Pancreas (tissue), 10 donors: ENCODE results near the gene THSD4. TPM values are rescaled to one million over a fixed set of nuclear protein-coding genes. Genes with fewer than 3 reads are reported as not detected.

Source experiments
- ATAC-seq, 4 donors: fragments of 200-7000 bp; cut with Tn5 transposase; one replicate each; pipeline versions ENCODE4 v1.8.0 to v1.9.1; 2020; ENCODE audit warnings: mild to moderate bottlenecking in 4 of 4, moderate library complexity in 4 of 4
- DNase-seq, 6 donors: peaks; one replicate each; pipeline ENCODE4 v3.0.0-alpha.2; 2020
- FAIRE-seq: peaks from 2 replicates; lab custom pipeline; 2012; peaks lifted over from hg19 to GRCh38; lab: Jason Lieb, UNC
- H3K27ac ChIP-seq, 4 donors: fragments of 200-600 bp; sonication (generic); 1 replicate in 3 of 4; 2 replicates in 1 of 4; pipeline versions ENCODE4 v1.5.0 to v1.8.0; 2020
- H3K27me3 ChIP-seq, 4 donors: fragments of 200-600 bp; one replicate each; pipeline ENCODE4 v1.8.0; 2021
- H3K36me3 ChIP-seq, 3 donors: fragments of 200-600 bp; sonication (generic) in 1 of 3; one replicate each; pipeline versions ENCODE4 v1.5.0 to v1.8.0; 2020 to 2021
- H3K4me1 ChIP-seq, 3 donors: fragments of 200-600 bp; one replicate each; pipeline ENCODE4 v1.8.0; 2021
- H3K4me3 ChIP-seq, 4 donors: fragments of 200-600 bp; sonication (generic) in 2 of 4; one replicate each; pipeline versions ENCODE4 v1.5.0 to v1.8.0; 2020 to 2021
- H3K9me3 ChIP-seq, 4 donors: fragments of 200-600 bp; one replicate each; pipeline ENCODE4 v1.8.0; 2021
- CTCF ChIP-seq, 4 donors: fragments of 200-600 bp; sonication (generic) in 3 of 4; IDR thresholded peaks; one replicate each; pipeline versions ENCODE4 v1.5.0 to v1.8.0; 2021; ENCODE audit warnings: antibody characterized with exemption in 4 of 4
- WGBS, 2 donors: extraction: QIAGEN DNeasy Blood & Tissue Kit; methylation state at CpG; one replicate each; pipeline ENCODE4 v1.1.7; 2013; 5-methylcytosine and 5-hydroxymethylcytosine counted together
- intact Hi-C, 3 donors: fragments of 100-400 bp; cut with DNase I; formaldehyde crosslinking; loops; one replicate each; pipeline versions ENCODE4 v1.11.1 to v1.14.2; 2022
- polyA plus RNA-seq, 2 donors: library from polyadenylated mRNA; stranded (reverse); fragments of 200-250 nt; gene quantifications; one replicate each; pipeline ENCODE4 v1.2.3, GENCODE V29; 2013
- total RNA-seq, 6 donors: library from RNA; stranded (reverse); fragmentation: NEBNext Ultra II Directional in 4 of 6; extraction: Animal tissue kit (Norgen Biotek cat#: 25700) in 4 of 6; gene quantifications; one replicate each; pipeline versions ENCODE4 v1.2.1 to v1.2.4, GENCODE V29; 2021 to 2023
- donor health status: healthy with polysubstance abuse.
- donor health status: DM: no; HTN: no; CAD: no; lungs with moderate emphysema.
- donor health status: DM: no; HTN: no; CAD: no.
- donor health status: control.
- donor health status: control.
- donor health status: Bipolar disorder and iron deficiency.
- donor health status: DM: yes; HTN: yes; CAD: no.
- donor health status: DM: no; HTN: no; CAD: no.
- donor health status: DM: no; HTN: no; CAD: no.
- donor health status: DM: yes; HTN: yes; CAD: no.

Gene THSD4
- total and polyA plus RNA-seq, 8 donors: 6.0 to 17.8 (median 13.3) TPM

- FAIRE-seq (no peak), DNase-seq (no peak), ATAC-seq (no peak)
- no peak overlapping the region for H3K4me3 ChIP-seq
- intact Hi-C loops: no loop called here
- no peaks in the 10 kb centered on the region for H3K27me3 ChIP-seq
- TF ChIP-seq CTCF (IDR thresholded peaks at IDR 0.05): no peak
- no peak overlapping the region for H3K27ac ChIP-seq
- WGBS, 2 donors: 60 to 68% methylated on average over 10 of the region's 10 CpGs
- H3K9me3 ChIP-seq: no peaks in the 10 kb centered on the region
- H3K4me1 ChIP-seq: no peaks in the 10 kb centered on the region
- H3K36me3 ChIP-seq: no peaks in the 10 kb centered on the region
These were observed 124.5 kb downstream of the THSD4 start for GRCh38 chr15:71239592-71240364.

GRCh38 chr15:71242292-71242691 is 127.0 kb downstream of the THSD4 start:
- WGBS, 2 donors: 77 to 88% methylated on average over 6 of the region's 6 CpGs
- intact Hi-C loops: no loop called here
- no peaks in the 10 kb centered on the region for H3K36me3 ChIP-seq
- H3K4me3 ChIP-seq: no peak overlapping the region
- FAIRE-seq (no peak), ATAC-seq (no peak), DNase-seq (no peak)
- no peaks in the 10 kb centered on the region for H3K4me1 ChIP-seq
- no peaks in the 10 kb centered on the region for H3K9me3 ChIP-seq
- H3K27ac ChIP-seq: no peak overlapping the region
- H3K27me3 ChIP-seq: no peaks in the 10 kb centered on the region
- no peak for TF ChIP-seq CTCF (IDR thresholded peaks at IDR 0.05)

GRCh38 chr15:71244250-71244649 is 129.0 kb downstream of the THSD4 start:
- no peaks in the 10 kb centered on the region for H3K36me3 ChIP-seq
- no peak overlapping the region for H3K27ac ChIP-seq
- H3K9me3 ChIP-seq: no peaks in the 10 kb centered on the region
- intact Hi-C loops: no loop called here
- no peak for TF ChIP-seq CTCF (IDR thresholded peaks at IDR 0.05)
- H3K4me3 ChIP-seq: no peak overlapping the region
- 88 to 93% methylated on average over 2 of the region's 2 CpGs for WGBS, 2 donors
- no peaks in the 10 kb centered on the region for H3K27me3 ChIP-seq
- no peaks in the 10 kb centered on the region for H3K4me1 ChIP-seq
- FAIRE-seq: no peak
- ATAC-seq: no peak
- no peak for DNase-seq

- Histone ChIP-seq H3K27me3 (no peaks in the 10 kb centered on the region), H3K4me3 (no peak overlapping the region), H3K27ac (no peak overlapping the region), H3K9me3 (no peaks in the 10 kb centered on the region), H3K36me3 (no peaks in the 10 kb centered on the region), H3K4me1 (no peaks in the 10 kb centered on the region)
- no peak for TF ChIP-seq CTCF (IDR thresholded peaks at IDR 0.05)
- DNase-seq (no peak), FAIRE-seq (no peak), ATAC-seq (no peak)
- intact Hi-C loops: no loop called here
- WGBS, 2 donors: 78 to 86% methylated on average over 2 of the region's 2 CpGs
These were observed 130.3 kb downstream of the THSD4 start for GRCh38 chr15:71245588-71245987.

- no peak overlapping the region for H3K27ac ChIP-seq
- TF ChIP-seq CTCF (IDR thresholded peaks at IDR 0.05): no peak
- H3K4me3 ChIP-seq: no peak overlapping the region
- no peak for ATAC-seq
- no peak for DNase-seq
- H3K27me3 ChIP-seq: no peaks in the 10 kb centered on the region
- 67 to 79% methylated on average over 3 of the region's 3 CpGs for WGBS, 2 donors
- no peaks in the 10 kb centered on the region for H3K9me3 ChIP-seq
- no peak for FAIRE-seq
- no peaks in the 10 kb centered on the region for H3K36me3 ChIP-seq
- intact Hi-C loops: no loop called here
- H3K4me1 ChIP-seq: no peaks in the 10 kb centered on the region
These were observed 133.1 kb downstream of the THSD4 start for GRCh38 chr15:71248386-71248785.
